Panc1 (cell line): Measurements from ENCODE around the gene ZNF443. TPM values are rescaled to one million over a fixed set of nuclear protein-coding genes. Genes with fewer than 3 reads are reported as not detected.
"Not testable (repeated sequence)": the region's sequence is repeated elsewhere in the genome, so short reads cannot be mapped to it uniquely, and the experiment has no call there.

Experiments used
- ATAC-seq: fragments of 200-7000 bp; cut with Tn5 transposase; 2 replicates; pipeline ENCODE4 v1.9.1; 2020; ENCODE audit warnings: mild to moderate bottlenecking, moderate library complexity
- BruUV-seq: library from RNA; stranded (reverse); fragments of 400-500 nt; replicated peaks from 2 replicates; lab custom pipeline; 2021; lab: Mats Ljungman, UMichigan
- CTCF ChIA-PET: fragments of 300-600 bp; sonication (Branson Sonifier 250); formaldehyde crosslinking; loops from one replicate; lab custom pipeline; 2022; ENCODE audit warnings: antibody characterized with exemption; lab: Charles Lee
- POLR2A ChIA-PET: fragments of 300-600 bp; sonication (Branson Sonifier 250); formaldehyde crosslinking; loops from one replicate; lab custom pipeline; 2022; ENCODE audit warnings: antibody characterized with exemption; lab: Charles Lee
- DNase-seq: peaks from one replicate; pipeline ENCODE4 v3.0.0-alpha.2; 2010; ENCODE audit warnings: low read depth, low spot score
- H3K27ac ChIP-seq: 2 replicates; pipeline ENCODE4 v1.5.1; 2011; ENCODE audit warnings: mild to moderate bottlenecking, low read length, inconsistent platforms
- H3K27me3 ChIP-seq: fragments of 200-500 bp; sonication (Bioruptor generic); 2 replicates; pipeline ENCODE4 v1.6.0; 2014; ENCODE audit warnings: low read length, inconsistent platforms; ENCODE audit not compliant: control insufficient read depth, insufficient read depth
- H3K36me3 ChIP-seq: fragments of 200-500 bp; sonication (Bioruptor generic); 2 replicates; pipeline ENCODE4 v1.5.1; 2014; ENCODE audit warnings: inconsistent platforms, mild to moderate bottlenecking, low read length, moderate library complexity; ENCODE audit not compliant: control insufficient read depth, insufficient read depth
- H3K4me1 ChIP-seq: 2 replicates; pipeline ENCODE4 v1.5.1; 2011; ENCODE audit warnings: inconsistent platforms, mild to moderate bottlenecking, low read length, moderate library complexity; ENCODE audit not compliant: control insufficient read depth, insufficient read depth
- H3K4me3 ChIP-seq, 2 experiments: 2 replicates each; pipeline ENCODE4 v1.5.1; 2011 to 2012; ENCODE audit warnings: low read depth in 2 of 2, low read length in 2 of 2, mild to moderate bottlenecking in 2 of 2, inconsistent platforms in 1 of 2, moderate library complexity in 1 of 2
- H3K9me3 ChIP-seq: fragments of 200-500 bp; sonication (Bioruptor generic); 2 replicates; pipeline ENCODE4 v1.5.1; 2014; ENCODE audit warnings: low read depth, mild to moderate bottlenecking, inconsistent platforms, low read length, moderate library complexity; ENCODE audit not compliant: control insufficient read depth, insufficient read depth
- CTCF ChIP-seq: fragments of 450-650 bp; IDR thresholded peaks from 2 replicates; pipeline ENCODE4 v1.5.1; 2017; ENCODE audit warnings: mild to moderate bottlenecking
- POLR2AphosphoS5 ChIP-seq: IDR thresholded peaks from 2 replicates; pipeline ENCODE4 v1.6.1; 2012; ENCODE audit warnings: mild to moderate bottlenecking, low read depth, low read length, moderate library complexity
- REST ChIP-seq, 2 experiments: IDR thresholded peaks; 2 replicates each; pipeline ENCODE4 v1.6.1; 2011 to 2012; ENCODE audit warnings: low read depth in 2 of 2, control low read depth in 1 of 2, low read length in 1 of 2, mild to moderate bottlenecking in 1 of 2, moderate library complexity in 1 of 2; ENCODE audit not compliant: insufficient read depth in 1 of 2
- SIN3A ChIP-seq: IDR thresholded peaks from 2 replicates; pipeline ENCODE4 v1.6.1; 2012; ENCODE audit warnings: low read depth, mild to moderate bottlenecking, low read length, moderate library complexity, borderline replicate concordance; ENCODE audit not compliant: insufficient read depth
- TCF7L2 ChIP-seq: IDR thresholded peaks from 2 replicates; pipeline ENCODE4 v1.6.1; 2011; ENCODE audit warnings: mild to moderate bottlenecking, low read depth, low read length, inconsistent platforms
- in situ Hi-C: cut with HindIII; loops from 2 replicates; pipeline ENCODE4 v1.10.0; 2016; ENCODE audit warnings: low sequenced_read_pairs, low pct_unique_long_range_greater_than_20kb
- intact Hi-C: fragments of 100-400 bp; cut with micrococcal nuclease; formaldehyde crosslinking; loops from one replicate; pipeline ENCODE4 v1.10.0; 2022; ENCODE audit not compliant: unreplicated experiment
- total RNA-seq: library from RNA; stranded (reverse); gene quantifications from one replicate; pipeline ENCODE4 v1.2.1, GENCODE V29; 2021; ENCODE audit not compliant: unreplicated experiment

The ZNF443 gene
- total RNA-seq, 1 experiment from 2014 or later, result 6.0 TPM

- ChIA-PET POLR2A (no interaction called here), CTCF (no interaction called here)
- Histone ChIP-seq H3K27me3 (no peaks in the 10 kb centered on the region), H3K4me3 (no peak overlapping the region), H3K9me3 (peaks cover 5% of the 10 kb centered on the region; the same call in 1 of the 2 replicates), H3K27ac (no peak overlapping the region), H3K36me3 (no peaks in the 10 kb centered on the region), H3K4me1 (no peaks in the 10 kb centered on the region)
- BruUV-seq, result no TSS peak
- in situ Hi-C loops, result no loop called here
- intact Hi-C loops, result no loop called here
- no peak for DNase-seq
- no peak for ATAC-seq
- no peak for TF ChIP-seq TCF7L2
- no peak for TF ChIP-seq SIN3A
- no peak for TF ChIP-seq POLR2AphosphoS5
- TF ChIP-seq CTCF, result no peak
- no peak for TF ChIP-seq REST (IDR thresholded peaks at IDR 0.05; ENCODE audit: insufficient read depth in 1 of 2, low read depth in 2 of 2, low read length in 1 of 2)
Observed at GRCh38 chr19:12450844-12451243, 10.0 kb upstream of the ZNF443 start.

- POLR2A ChIA-PET, result no interaction called here
- no peak overlapping the region for H3K4me3 ChIP-seq
- H3K27ac ChIP-seq, result no peak overlapping the region
- DNase-seq (no peak), ATAC-seq (no peak)
- CTCF ChIA-PET, result no interaction called here
- H3K27me3 ChIP-seq, result no peaks in the 10 kb centered on the region
- intact Hi-C loops (no loop called here), in situ Hi-C loops (no loop called here)
- no TSS peak for BruUV-seq
- no peak for TF ChIP-seq CTCF
- no peak for TF ChIP-seq TCF7L2
- TF ChIP-seq SIN3A, result no peak
- no peak for TF ChIP-seq REST (IDR thresholded peaks at IDR 0.05; ENCODE audit: insufficient read depth in 1 of 2, low read depth in 2 of 2, low read length in 1 of 2)
- no peak for TF ChIP-seq POLR2AphosphoS5
- no peaks in the 10 kb centered on the region for H3K4me1 ChIP-seq
- H3K36me3 ChIP-seq, result no peaks in the 10 kb centered on the region
- peaks cover 5% of the 10 kb centered on the region; the same call in 1 of the 2 replicates for H3K9me3 ChIP-seq
Observed at GRCh38 chr19:12448808-12449207, 8.0 kb upstream of the ZNF443 start.

GRCh38 chr19:12439686-12440540 is 908 bp downstream of the ZNF443 start:
- H3K9me3 ChIP-seq, H3K27me3 ChIP-seq, in situ Hi-C loops, intact Hi-C loops, POLR2A ChIA-PET, BruUV-seq, CTCF ChIA-PET, DNase-seq, H3K4me1 ChIP-seq, H3K36me3 ChIP-seq: not testable (repeated sequence)
- Histone ChIP-seq H3K27ac (peak overlapping the region; percentile 80), H3K4me3 (peak overlapping the region; percentile 70 to 79)
- peak; percentile 49 for ATAC-seq
